GM21737 (cell line): ENCODE results near the gene ZMYM4.
A peak's percentile ranks its signal among the peaks of the same experiment; 100 is the strongest.

Experiments used
- ATAC-seq: cut with Tn5 transposase; IDR thresholded peaks from one replicate; pipeline ENCODE4 v1.9.1; 2021; ENCODE audit warnings: mild to moderate bottlenecking, moderate library complexity; ENCODE audit not compliant: unreplicated experiment

ZMYM4 gene

GRCh38 chr1:35274197-35274596, 5.7 kb downstream of the ZMYM4 start:
- no peak for ATAC-seq

GRCh38 chr1:35278886-35279554, 10.5 kb downstream of the ZMYM4 start:
- ATAC-seq = no peak

GRCh38 chr1:35279555-35279904, 11.0 kb downstream of the ZMYM4 start:
- ATAC-seq = no peak

- no peak for ATAC-seq
Measured at GRCh38 chr1:35280006-35280405, 11.5 kb downstream of the ZMYM4 start.

GRCh38 chr1:35281565-35281964, 13.1 kb downstream of the ZMYM4 start:
- ATAC-seq = no peak

- ATAC-seq = no peak
Measured at GRCh38 chr1:35282172-35282571, 13.7 kb downstream of the ZMYM4 start.

- no peak for ATAC-seq
Measured at GRCh38 chr1:35284852-35285251, 16.3 kb downstream of the ZMYM4 start.

GRCh38 chr1:35285771-35286606, 17.5 kb downstream of the ZMYM4 start:
- no peak for ATAC-seq

GRCh38 chr1:35287807-35288640, 19.5 kb downstream of the ZMYM4 start:
- ATAC-seq = no peak

- ATAC-seq = no peak
Measured at GRCh38 chr1:35288761-35289160, 20.3 kb downstream of the ZMYM4 start.

- ATAC-seq = no peak
Measured at GRCh38 chr1:35290452-35290851, 21.9 kb downstream of the ZMYM4 start.

- ATAC-seq = no peak
Measured at GRCh38 chr1:35294809-35295208, 26.3 kb downstream of the ZMYM4 start.

GRCh38 chr1:35297886-35298285, 29.4 kb downstream of the ZMYM4 start:
- no peak for ATAC-seq

GRCh38 chr1:35298464-35298863, 30.0 kb downstream of the ZMYM4 start:
- ATAC-seq = peak; percentile 65

- ATAC-seq = no peak
Measured at GRCh38 chr1:35300376-35300775, 31.9 kb downstream of the ZMYM4 start.

GRCh38 chr1:35301674-35302392, 33.3 kb downstream of the ZMYM4 start:
- no peak for ATAC-seq

- ATAC-seq = no peak
Measured at GRCh38 chr1:35305383-35305782, 36.9 kb downstream of the ZMYM4 start.

GRCh38 chr1:35315649-35316048, 47.1 kb downstream of the ZMYM4 start:
- no peak for ATAC-seq

- no peak for ATAC-seq
Measured at GRCh38 chr1:35316264-35316663, 47.8 kb downstream of the ZMYM4 start.

GRCh38 chr1:35319988-35320713, 51.6 kb downstream of the ZMYM4 start:
- ATAC-seq = no peak
